ENCODE data around the gene PRKCD.

GRCh38 chr3:53126601-53127000, 34.4 kb upstream of the PRKCD start:
- no peak for TF ChIP-seq EZH2phosphoT487 (IDR thresholded peaks at IDR 0.05; ENCODE audit: insufficient read depth, low read depth)
- TF ChIP-seq EZH2 (IDR thresholded peaks at IDR 0.05; ENCODE audit: insufficient read depth, poor library complexity, severe bottlenecking), result no peak

Measured in GM23248 (cell line).